Measurements from ENCODE around the gene GALNT10. TPM values are rescaled to one million over a fixed set of nuclear protein-coding genes. Genes with fewer than 3 reads are reported as not detected.

Gene GALNT10
- total RNA-seq, 1 experiment from 2014 or later = 22.9 TPM

DNA sequence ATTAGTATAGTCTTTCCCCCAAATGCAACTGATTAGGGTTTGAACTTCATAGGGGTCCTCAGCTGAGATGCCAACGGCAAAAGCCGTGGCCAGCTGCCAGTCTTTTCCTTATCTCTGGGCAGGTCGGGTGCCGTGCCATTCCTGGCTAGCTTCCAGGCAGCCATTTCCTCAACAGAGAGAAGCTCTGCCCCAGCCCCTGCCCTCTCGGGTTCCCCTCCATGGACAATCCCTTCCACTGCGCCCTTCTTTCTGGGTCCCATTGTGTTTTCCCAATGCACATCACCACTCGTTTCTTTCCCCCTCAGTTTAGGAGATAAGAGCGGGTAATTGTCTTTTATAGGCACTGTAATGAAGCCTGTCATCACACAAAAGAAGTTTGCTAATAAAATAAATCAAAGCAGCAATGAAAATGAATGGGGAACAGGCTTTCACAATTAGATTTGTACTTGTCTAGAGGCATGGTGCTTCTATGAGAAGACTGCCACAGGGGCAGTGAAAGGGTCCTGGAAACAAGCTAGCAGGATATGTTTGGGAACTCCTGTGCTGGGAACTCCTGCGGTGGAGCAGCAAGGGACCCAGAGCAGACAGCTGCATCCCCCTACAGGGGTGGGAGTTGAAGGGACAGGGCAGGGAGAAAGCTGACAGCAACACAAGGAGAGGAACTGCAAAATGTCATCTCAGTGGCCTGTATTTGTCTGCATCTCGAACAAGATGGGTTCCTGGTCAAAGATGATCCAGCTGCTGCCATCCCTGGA is 207.3 kb downstream of the GALNT10 start:
- H3K9me3 Mint-ChIP-seq = no peaks in the 10 kb centered on the region
- ATAC-seq = no peak
- H3K27me3 Mint-ChIP-seq (ENCODE audit: low read depth) = no peaks in the 10 kb centered on the region
- no peak for DNase-seq (ENCODE audit: low spot score)
- peak overlapping the region; percentile 50; the same call in 1 of the 2 replicates for H3K27ac Mint-ChIP-seq
- H3K4me1 Mint-ChIP-seq = peaks cover 20% of the 10 kb centered on the region
- peaks cover under 1% of the 10 kb centered on the region; the same call in 1 of the 2 replicates for H3K36me3 Mint-ChIP-seq
- no peak overlapping the region for H3K4me3 Mint-ChIP-seq
- ChIA-PET CTCF (interaction anchor here (1.1 to 1.2 kb wide), 2 partner anchors 70 to 325 kb away, joined by 4 read pairs; no protein-coding TSS in a partner anchor), POLR2A (no interaction called here)
- no peak for TF ChIP-seq IRF2 (CRISPR knock-in tag; IDR thresholded peaks at IDR 0.05; ENCODE audit: borderline replicate concordance, low read depth)
- no peak for TF ChIP-seq TP53 (CRISPR knock-in tag; IDR thresholded peaks at IDR 0.05)
- TF ChIP-seq, protein P1, sequence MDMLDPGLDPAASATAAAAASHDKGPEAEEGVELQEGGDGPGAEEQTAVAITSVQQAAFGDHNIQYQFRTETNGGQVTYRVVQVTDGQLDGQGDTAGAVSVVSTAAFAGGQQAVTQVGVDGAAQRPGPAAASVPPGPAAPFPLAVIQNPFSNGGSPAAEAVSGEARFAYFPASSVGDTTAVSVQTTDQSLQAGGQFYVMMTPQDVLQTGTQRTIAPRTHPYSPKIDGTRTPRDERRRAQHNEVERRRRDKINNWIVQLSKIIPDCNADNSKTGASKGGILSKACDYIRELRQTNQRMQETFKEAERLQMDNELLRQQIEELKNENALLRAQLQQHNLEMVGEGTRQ (CRISPR knock-in tag; IDR thresholded peaks at IDR 0.05) = no peak
- TF ChIP-seq ATF3 (CRISPR knock-in tag; conservative IDR thresholded peaks at IDR 0.05) = no peak
- TF ChIP-seq ARID4B (CRISPR knock-in tag; IDR thresholded peaks at IDR 0.05; ENCODE audit: borderline replicate concordance) = no peak
- TF ChIP-seq, protein P2, sequence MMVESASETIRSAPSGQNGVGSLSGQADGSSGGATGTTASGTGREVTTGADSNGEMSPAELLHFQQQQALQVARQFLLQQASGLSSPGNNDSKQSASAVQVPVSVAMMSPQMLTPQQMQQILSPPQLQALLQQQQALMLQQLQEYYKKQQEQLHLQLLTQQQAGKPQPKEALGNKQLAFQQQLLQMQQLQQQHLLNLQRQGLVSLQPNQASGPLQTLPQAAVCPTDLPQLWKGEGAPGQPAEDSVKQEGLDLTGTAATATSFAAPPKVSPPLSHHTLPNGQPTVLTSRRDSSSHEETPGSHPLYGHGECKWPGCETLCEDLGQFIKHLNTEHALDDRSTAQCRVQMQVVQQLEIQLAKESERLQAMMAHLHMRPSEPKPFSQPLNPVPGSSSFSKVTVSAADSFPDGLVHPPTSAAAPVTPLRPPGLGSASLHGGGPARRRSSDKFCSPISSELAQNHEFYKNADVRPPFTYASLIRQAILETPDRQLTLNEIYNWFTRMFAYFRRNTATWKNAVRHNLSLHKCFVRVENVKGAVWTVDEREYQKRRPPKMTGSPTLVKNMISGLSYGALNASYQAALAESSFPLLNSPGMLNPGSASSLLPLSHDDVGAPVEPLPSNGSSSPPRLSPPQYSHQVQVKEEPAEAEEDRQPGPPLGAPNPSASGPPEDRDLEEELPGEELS (CRISPR knock-in tag; IDR thresholded peaks at IDR 0.05) = no peak
- TF ChIP-seq TCF7 (CRISPR knock-in tag; IDR thresholded peaks at IDR 0.05; ENCODE audit: low read depth) = no peak
- no peak for TF ChIP-seq ZMAT4 (CRISPR knock-in tag; IDR thresholded peaks at IDR 0.05)
- TF ChIP-seq, protein P3, sequence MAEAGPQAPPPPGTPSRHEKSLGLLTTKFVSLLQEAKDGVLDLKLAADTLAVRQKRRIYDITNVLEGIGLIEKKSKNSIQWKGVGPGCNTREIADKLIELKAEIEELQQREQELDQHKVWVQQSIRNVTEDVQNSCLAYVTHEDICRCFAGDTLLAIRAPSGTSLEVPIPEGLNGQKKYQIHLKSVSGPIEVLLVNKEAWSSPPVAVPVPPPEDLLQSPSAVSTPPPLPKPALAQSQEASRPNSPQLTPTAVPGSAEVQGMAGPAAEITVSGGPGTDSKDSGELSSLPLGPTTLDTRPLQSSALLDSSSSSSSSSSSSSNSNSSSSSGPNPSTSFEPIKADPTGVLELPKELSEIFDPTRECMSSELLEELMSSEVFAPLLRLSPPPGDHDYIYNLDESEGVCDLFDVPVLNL (CRISPR knock-in tag; IDR thresholded peaks at IDR 0.05; ENCODE audit: borderline replicate concordance, low read depth) = no peak
- TF ChIP-seq OVOL2 (CRISPR knock-in tag; IDR thresholded peaks at IDR 0.05; ENCODE audit: borderline replicate concordance) = no peak
- no peak for TF ChIP-seq PREB (CRISPR knock-in tag; IDR thresholded peaks at IDR 0.05; ENCODE audit: borderline replicate concordance)
- no peak for TF ChIP-seq E2F1 (CRISPR knock-in tag; IDR thresholded peaks at IDR 0.05)
- no peak for TF ChIP-seq NFATC4 (CRISPR knock-in tag; IDR thresholded peaks at IDR 0.05)

All from WTC11 (cell line).